Fibroblast of pulmonary artery (primary cell): ENCODE measurements around the gene LZTS3.

Experiments
- DNase-seq: peaks from one replicate; pipeline ENCODE4 v3.0.0-alpha.2; 2010; ENCODE audit warnings: low read depth
- H3K4me3 ChIP-seq: replicated peaks from 2 replicates; pipeline ENCODE4 v1.5.1; 2011; ENCODE audit warnings: low read depth, mild to moderate bottlenecking, control low read depth, low read length, moderate library complexity
- TF ChIP-seq, protein P1 (sequence below): IDR thresholded peaks from 2 replicates; pipeline ENCODE4 v1.5.1; 2011; ENCODE audit warnings: mild to moderate bottlenecking, control low read depth, low read length, inconsistent platforms; ENCODE audit errors: missing control alignments

LZTS3 gene

GRCh38 chr20:3165473-3166337 lies 7.6 kb downstream of the LZTS3 start:
- peak; percentile 74 for DNase-seq
- TF ChIP-seq, protein P1, sequence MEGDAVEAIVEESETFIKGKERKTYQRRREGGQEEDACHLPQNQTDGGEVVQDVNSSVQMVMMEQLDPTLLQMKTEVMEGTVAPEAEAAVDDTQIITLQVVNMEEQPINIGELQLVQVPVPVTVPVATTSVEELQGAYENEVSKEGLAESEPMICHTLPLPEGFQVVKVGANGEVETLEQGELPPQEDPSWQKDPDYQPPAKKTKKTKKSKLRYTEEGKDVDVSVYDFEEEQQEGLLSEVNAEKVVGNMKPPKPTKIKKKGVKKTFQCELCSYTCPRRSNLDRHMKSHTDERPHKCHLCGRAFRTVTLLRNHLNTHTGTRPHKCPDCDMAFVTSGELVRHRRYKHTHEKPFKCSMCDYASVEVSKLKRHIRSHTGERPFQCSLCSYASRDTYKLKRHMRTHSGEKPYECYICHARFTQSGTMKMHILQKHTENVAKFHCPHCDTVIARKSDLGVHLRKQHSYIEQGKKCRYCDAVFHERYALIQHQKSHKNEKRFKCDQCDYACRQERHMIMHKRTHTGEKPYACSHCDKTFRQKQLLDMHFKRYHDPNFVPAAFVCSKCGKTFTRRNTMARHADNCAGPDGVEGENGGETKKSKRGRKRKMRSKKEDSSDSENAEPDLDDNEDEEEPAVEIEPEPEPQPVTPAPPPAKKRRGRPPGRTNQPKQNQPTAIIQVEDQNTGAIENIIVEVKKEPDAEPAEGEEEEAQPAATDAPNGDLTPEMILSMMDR: no peak
- H3K4me3 ChIP-seq: no peak overlapping the region

GRCh38 chr20:3164763-3165410 lies 8.5 kb downstream of the LZTS3 start:
- H3K4me3 ChIP-seq: no peak overlapping the region
- TF ChIP-seq, protein P1: no peak
- DNase-seq: no peak

- no peak for DNase-seq
- no peak overlapping the region for H3K4me3 ChIP-seq
- TF ChIP-seq, protein P1: no peak
These were observed 9.1 kb downstream of the LZTS3 start for GRCh38 chr20:3164043-3164762.

- DNase-seq: no peak
- TF ChIP-seq, protein P1: no peak
- H3K4me3 ChIP-seq: no peak overlapping the region
These were observed 10.0 kb downstream of the LZTS3 start for GRCh38 chr20:3163099-3164042.

DNA sequence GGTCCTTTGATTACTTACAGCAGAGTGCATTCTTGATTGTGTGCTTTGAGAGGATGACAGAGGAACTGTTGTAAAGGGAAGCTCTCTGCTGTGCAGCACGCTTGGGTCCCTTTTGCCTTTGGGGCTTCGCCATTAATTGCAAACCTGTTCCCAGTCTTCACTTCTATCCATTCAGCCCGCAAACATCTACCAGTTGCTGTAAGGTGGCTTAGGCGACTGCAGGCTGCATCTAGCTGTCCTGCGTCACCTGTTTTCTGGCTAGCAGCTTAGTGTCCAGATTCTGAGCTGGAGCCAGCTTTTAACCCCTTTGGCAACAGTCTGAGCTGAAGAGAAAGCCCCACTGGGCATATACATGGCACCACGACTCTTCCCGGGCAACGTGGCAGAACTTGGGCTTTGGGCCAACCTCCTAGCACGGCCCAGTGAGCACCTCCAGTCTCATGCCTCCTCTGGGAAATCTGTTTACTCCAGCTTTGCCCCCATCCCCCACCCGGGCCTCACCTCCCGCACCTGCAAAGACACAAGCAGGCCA lies 11.2 kb downstream of the LZTS3 start:
- DNase-seq: no peak
- TF ChIP-seq, protein P1: no peak
- no peak overlapping the region for H3K4me3 ChIP-seq
